Testis (tissue), 5 donors: ENCODE measurements around the gene OR2T5. TPM values are rescaled to one million over a fixed set of nuclear protein-coding genes. Genes with fewer than 3 reads are reported as not detected.
"Not testable (repeated sequence)": the region's sequence is repeated elsewhere in the genome, so short reads cannot be mapped to it uniquely, and the experiment has no call there.

ENCODE experiments used
- DNase-seq: peaks from one replicate; pipeline ENCODE4 v3.0.0-alpha.2; 2019
- H3K27ac ChIP-seq, 2 donors: fragments of 200-600 bp; sonication (generic); one replicate each; pipeline ENCODE4 v1.5.1; 2019
- H3K27me3 ChIP-seq: fragments of 200-600 bp; sonication (generic); one replicate; pipeline ENCODE4 v1.5.1; 2019
- H3K36me3 ChIP-seq: fragments of 200-600 bp; sonication (generic); one replicate; pipeline ENCODE4 v1.5.1; 2017; ENCODE audit warnings: low read depth; ENCODE audit errors: missing control alignments
- H3K4me1 ChIP-seq: fragments of 200-600 bp; sonication (generic); one replicate; pipeline ENCODE4 v1.5.1; 2019
- H3K4me3 ChIP-seq, 2 donors: fragments of 200-600 bp; sonication (generic); one replicate each; pipeline ENCODE4 v1.5.1; 2017 to 2019
- H3K9me3 ChIP-seq: fragments of 200-600 bp; sonication (generic); one replicate; pipeline ENCODE4 v1.5.1; 2017
- WGBS, 2 donors: methylation state at CpG; one replicate each; pipeline ENCODE4 v1.1.5; 2018; 5-methylcytosine and 5-hydroxymethylcytosine counted together
- intact Hi-C: fragments of 100-400 bp; cut with DNase I; formaldehyde crosslinking; loops from one replicate; pipeline ENCODE4 v1.15.1; 2023; ENCODE audit warnings: low total_unique reads
- long read RNA-seq, 2 donors: transcript quantifications; one replicate each; lab custom pipeline, GENCODE V29; 2026
- polyA plus RNA-seq: library from polyadenylated mRNA; stranded (reverse); fragments of 350-450 nt; fragmentation: Illumina TruSeq; extraction: RNeasy Lipid Tissue Mini Kit (QIAGEN cat#74804); gene quantifications from one replicate; pipeline ENCODE4 v1.2.3, GENCODE V29; 2014; ENCODE audit warnings: low read depth, low replicate concordance; ENCODE audit not compliant: insufficient read depth
- total RNA-seq, 2 donors: library from RNA; depleted of rRNA; stranded (reverse); fragments of >200 nt; gene quantifications; one replicate each; pipeline ENCODE4 v1.2.3, GENCODE V29; 2016

Gene OR2T5
- not detected for total RNA-seq
- not detected for polyA plus RNA-seq
- long read RNA-seq, donor 1: 0 reads
- long read RNA-seq, donor 2: 0 reads

GRCh38 chr1:248488289-248488688, at the start of gene OR2T5:
Gene OR2T5, plus strand, starts transcription at chr1:248488589. Its CDS starts 0 bp downstream, at chr1:248488589.
- intact Hi-C loops, H3K27me3 ChIP-seq, H3K27ac ChIP-seq, H3K36me3 ChIP-seq, H3K4me3 ChIP-seq, DNase-seq, H3K4me1 ChIP-seq, H3K9me3 ChIP-seq: not testable (repeated sequence)
- WGBS, 2 donors: 83% methylated on average over 4 of the region's 6 CpGs; no CpG with 5 or more reads in 1 of the 2 donors

- DNase-seq, intact Hi-C loops, H3K27me3 ChIP-seq, H3K9me3 ChIP-seq, H3K4me3 ChIP-seq, H3K27ac ChIP-seq, H3K36me3 ChIP-seq, H3K4me1 ChIP-seq: not testable (repeated sequence)
- 50 to 80% methylated on average over 1 of the region's 1 CpG for WGBS, 2 donors
Observed at GRCh38 chr1:248438668-248439067, 49.7 kb upstream of the OR2T5 start.

- H3K9me3 ChIP-seq, DNase-seq, H3K27ac ChIP-seq, H3K4me1 ChIP-seq, H3K27me3 ChIP-seq, intact Hi-C loops, H3K4me3 ChIP-seq, H3K36me3 ChIP-seq: not testable (repeated sequence)
- WGBS, 2 donors: 67 to 76% methylated on average over 5 of the region's 5 CpGs
Observed at GRCh38 chr1:248439283-248439682, 49.1 kb upstream of the OR2T5 start.

GRCh38 chr1:248442500-248443277, 45.7 kb upstream of the OR2T5 start:
- intact Hi-C loops, H3K27me3 ChIP-seq, H3K27ac ChIP-seq, H3K9me3 ChIP-seq, H3K4me3 ChIP-seq, H3K4me1 ChIP-seq, H3K36me3 ChIP-seq, DNase-seq: not testable (repeated sequence)
- WGBS, 2 donors: 38 to 63% methylated on average over 1 of the region's 2 CpGs

- H3K27ac ChIP-seq, H3K36me3 ChIP-seq, H3K4me3 ChIP-seq, H3K9me3 ChIP-seq, H3K27me3 ChIP-seq, H3K4me1 ChIP-seq, DNase-seq, intact Hi-C loops: not testable (repeated sequence)
- WGBS, 2 donors: 84 to 86% methylated on average over 4 of the region's 4 CpGs
Observed at GRCh38 chr1:248444603-248445002, 43.8 kb upstream of the OR2T5 start.

GRCh38 chr1:248445399-248445798, 43.0 kb upstream of the OR2T5 start, which contains the start of gene OR2T2:
Gene OR2T2, plus strand, starts transcription at chr1:248445637. Its CDS starts 7,161 bp downstream, at chr1:248452798.
- H3K4me1 ChIP-seq, DNase-seq, H3K27me3 ChIP-seq, H3K9me3 ChIP-seq, H3K4me3 ChIP-seq, H3K27ac ChIP-seq, H3K36me3 ChIP-seq, intact Hi-C loops: not testable (repeated sequence)
- 56 to 61% methylated on average over 1 to 2 of the region's 2 CpGs for WGBS, 2 donors

- H3K27ac ChIP-seq, intact Hi-C loops: not testable (repeated sequence)
- no CpG with 5 or more reads among the region's 4 CpGs for WGBS, 2 donors
Observed at GRCh38 chr1:248448409-248449074, 39.8 kb upstream of the OR2T5 start.

GRCh38 chr1:248449821-248450465, 38.4 kb upstream of the OR2T5 start:
- H3K4me3 ChIP-seq, H3K9me3 ChIP-seq, H3K36me3 ChIP-seq, H3K4me1 ChIP-seq, H3K27ac ChIP-seq, DNase-seq, intact Hi-C loops, H3K27me3 ChIP-seq: not testable (repeated sequence)
- WGBS, 2 donors: 83 to 85% methylated on average over 5 of the region's 6 CpGs

More at GRCh38 chr1:248448409-248449074, 39.8 kb upstream of the OR2T5 start:
- not testable (repeated sequence) for H3K9me3 ChIP-seq, H3K4me1 ChIP-seq, H3K4me3 ChIP-seq, DNase-seq, H3K36me3 ChIP-seq, H3K27me3 ChIP-seq

- H3K27ac ChIP-seq, H3K9me3 ChIP-seq, H3K36me3 ChIP-seq, H3K4me1 ChIP-seq, H3K27me3 ChIP-seq, DNase-seq, H3K4me3 ChIP-seq, intact Hi-C loops: not testable (repeated sequence)
- 44 to 53% methylated on average over 2 of the region's 5 CpGs for WGBS, 2 donors
Observed at GRCh38 chr1:248450466-248451145, 37.8 kb upstream of the OR2T5 start.

GRCh38 chr1:248453619-248454018, 34.8 kb upstream of the OR2T5 start:
- DNase-seq, H3K9me3 ChIP-seq, intact Hi-C loops, H3K4me1 ChIP-seq, H3K27ac ChIP-seq, H3K4me3 ChIP-seq, H3K27me3 ChIP-seq, H3K36me3 ChIP-seq: not testable (repeated sequence)
- WGBS, 2 donors: 85 to 88% methylated on average over 7 of the region's 7 CpGs

- H3K4me1 ChIP-seq, H3K36me3 ChIP-seq, intact Hi-C loops, DNase-seq, H3K9me3 ChIP-seq, H3K4me3 ChIP-seq, H3K27ac ChIP-seq, H3K27me3 ChIP-seq: not testable (repeated sequence)
- 49 to 69% methylated on average over 2 to 3 of the region's 4 CpGs for WGBS, 2 donors
Observed at GRCh38 chr1:248455045-248455444, 33.3 kb upstream of the OR2T5 start.
